ENCODE data around the gene ITGA2B.

DNA sequence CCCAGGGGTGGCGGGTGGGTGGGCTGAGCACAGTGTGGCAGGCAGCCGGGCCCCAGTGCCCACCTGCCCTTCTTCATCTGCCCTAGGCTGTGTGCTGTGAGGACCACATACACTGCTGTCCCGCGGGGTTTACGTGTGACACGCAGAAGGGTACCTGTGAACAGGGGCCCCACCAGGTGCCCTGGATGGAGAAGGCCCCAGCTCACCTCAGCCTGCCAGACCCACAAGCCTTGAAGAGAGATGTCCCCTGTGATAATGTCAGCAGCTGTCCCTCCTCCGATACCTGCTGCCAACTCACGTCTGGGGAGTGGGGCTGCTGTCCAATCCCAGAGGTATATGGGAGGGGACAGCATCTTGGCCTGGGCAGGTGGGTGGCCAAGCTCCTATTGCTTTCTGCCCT is 38.0 kb downstream of the ITGA2B start:
- TF ChIP-seq CTCF (conservative IDR thresholded peaks at IDR 0.05; ENCODE audit: low read depth in 2 of 2) (no peak), EZH2 (IDR thresholded peaks at IDR 0.05; ENCODE audit: low read depth, unreplicated experiment) (no peak), POLR2AphosphoS5 (IDR thresholded peaks at IDR 0.05; ENCODE audit: low read depth) (no peak), CREB1 (CRISPR knock-in tag; IDR thresholded peaks at IDR 0.05; ENCODE audit: low read depth) (no peak), ETS1 (IDR thresholded peaks at IDR 0.05) (no peak), JUNB (IDR thresholded peaks at IDR 0.05; ENCODE audit: unreplicated experiment) (no peak), EZH2phosphoT487 (IDR thresholded peaks at IDR 0.05; ENCODE audit: unreplicated experiment) (no peak), REST (IDR thresholded peaks at IDR 0.05; ENCODE audit: unreplicated experiment) (no peak), STAT1 (IDR thresholded peaks at IDR 0.05; ENCODE audit: unreplicated experiment) (no peak), ZNF331 (CRISPR knock-in tag; IDR thresholded peaks at IDR 0.05; ENCODE audit: low read depth) (no peak)
